Activated CD4-positive, alpha-beta T cell treated with anti-CD3 and anti-CD28 coated beads for 4 hours (primary cell): ENCODE data around the gene TSPAN15.

Experiments used
- DNase-seq, 2 donors: peaks; one replicate each; pipeline ENCODE4 v3.0.0-alpha.2; 2020

The TSPAN15 gene

GRCh38 chr10:69489506-69490090, 38.3 kb downstream of the TSPAN15 start:
- DNase-seq = no peak

DNA sequence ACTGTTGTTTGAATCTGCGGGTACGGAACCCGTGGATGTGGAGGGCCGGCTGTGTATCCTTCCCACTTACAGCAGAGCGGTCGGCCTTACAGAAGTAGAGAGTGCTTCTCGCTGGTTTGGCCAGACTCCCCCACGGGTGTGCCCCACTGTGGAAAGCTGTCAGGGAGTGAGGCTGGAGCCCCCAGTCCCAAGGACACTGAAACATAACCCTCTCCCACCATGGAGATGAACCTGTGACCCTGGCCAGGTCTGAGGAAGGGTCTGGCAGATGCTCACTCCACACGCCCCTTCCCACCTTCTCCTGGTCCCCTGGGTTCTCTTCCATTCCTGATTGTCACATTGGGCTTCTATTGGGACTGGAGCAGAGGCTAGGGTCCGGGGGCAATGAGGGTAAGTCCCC, 39.6 kb downstream of the TSPAN15 start:
- no peak for DNase-seq

DNA sequence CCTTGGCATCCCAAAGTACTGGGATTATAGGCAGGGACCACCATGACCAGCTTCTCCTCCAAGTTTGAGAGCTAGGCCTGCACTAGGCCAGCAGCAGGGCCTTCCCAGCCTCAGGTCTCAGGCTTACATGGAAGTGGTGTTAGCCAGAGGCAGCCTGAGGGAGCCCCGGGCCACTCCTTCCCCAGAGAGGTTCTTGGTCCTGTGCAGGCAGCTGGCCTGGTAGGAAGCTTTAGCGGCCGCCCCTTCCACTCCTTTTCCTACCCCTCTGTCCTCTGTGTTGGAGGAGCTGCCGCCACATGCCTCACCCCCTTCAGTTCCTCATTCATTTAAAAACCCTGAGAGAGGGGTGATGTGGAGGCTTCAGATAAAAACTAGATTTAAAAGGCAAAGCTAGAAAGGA, 40.3 kb downstream of the TSPAN15 start:
- DNase-seq = no peak

DNA sequence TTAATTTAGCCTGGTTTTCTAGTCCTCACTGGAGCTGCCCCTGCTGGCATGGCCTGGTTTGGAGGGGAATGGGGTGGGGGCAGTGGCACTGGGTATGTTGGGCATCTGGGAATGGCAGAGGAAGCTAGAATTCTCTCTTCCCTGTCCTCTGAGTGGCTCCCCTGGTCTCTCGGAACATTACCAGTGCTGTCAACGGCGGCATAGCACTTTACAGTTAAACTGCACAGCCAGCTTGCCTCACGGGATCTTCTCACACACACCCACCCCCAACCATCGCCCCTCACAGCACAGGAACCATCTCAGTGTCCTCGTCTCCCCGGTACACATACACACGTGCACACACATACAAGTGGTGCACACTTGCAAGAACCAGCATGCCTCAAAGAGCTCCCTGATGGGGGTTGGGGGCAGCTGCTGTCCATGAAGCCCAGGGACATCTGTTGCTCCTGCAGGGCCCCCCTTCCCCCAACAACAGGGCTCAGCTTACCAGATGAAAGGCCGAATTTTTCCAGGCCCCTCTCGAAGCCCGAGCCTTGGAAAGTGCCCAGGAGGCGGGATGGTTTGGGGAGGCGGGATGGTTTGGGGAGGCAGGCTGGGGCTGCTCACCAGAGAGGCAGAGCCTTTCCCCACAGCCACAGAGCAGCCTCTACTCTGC, 41.0 kb downstream of the TSPAN15 start:
- no peak for DNase-seq

DNA sequence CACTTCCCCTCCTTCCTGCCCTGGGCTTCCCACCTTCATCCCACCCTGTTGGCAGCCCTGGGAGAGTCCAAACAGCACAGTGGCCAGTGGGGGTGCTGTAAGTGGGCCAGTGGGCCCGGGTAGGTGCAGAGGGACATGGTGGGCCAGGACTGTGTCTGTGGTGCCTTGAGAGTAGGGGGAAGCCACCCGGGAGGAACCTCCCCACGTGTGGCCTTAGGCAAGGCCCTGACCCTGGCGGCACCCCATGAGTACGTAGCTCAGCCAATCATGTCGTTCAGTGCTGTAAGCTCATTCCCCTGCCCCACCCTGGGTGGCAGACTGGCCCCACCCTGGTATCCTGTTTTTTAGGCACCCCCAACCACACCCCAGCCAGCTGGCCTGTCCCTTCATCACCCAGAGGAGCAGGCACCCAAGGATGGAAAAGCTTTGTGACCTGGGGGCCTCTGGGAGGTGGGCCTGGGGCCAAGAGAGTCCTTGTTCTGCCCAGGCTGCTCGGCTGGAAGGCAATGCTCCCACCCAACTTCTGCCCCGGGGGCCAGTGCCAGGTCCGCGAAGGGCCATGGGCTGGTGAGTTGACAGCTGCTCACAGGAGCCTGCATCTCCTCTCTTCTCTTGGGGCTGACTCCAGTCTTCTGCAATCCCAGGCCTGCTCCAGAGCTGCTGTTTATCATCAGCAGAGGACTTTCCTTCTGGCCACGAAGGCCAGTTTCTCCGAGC, 41.6 kb downstream of the TSPAN15 start:
- DNase-seq = no peak

- DNase-seq = no peak
Measured at GRCh38 chr10:69494626-69495558, 43.6 kb downstream of the TSPAN15 start.

GRCh38 chr10:69495666-69496065, 44.4 kb downstream of the TSPAN15 start:
- DNase-seq = no peak

- DNase-seq = no peak
Measured at GRCh38 chr10:69496352-69497230, 45.3 kb downstream of the TSPAN15 start.

- DNase-seq = no peak
Measured at GRCh38 chr10:69497231-69497561, 45.9 kb downstream of the TSPAN15 start.

DNA sequence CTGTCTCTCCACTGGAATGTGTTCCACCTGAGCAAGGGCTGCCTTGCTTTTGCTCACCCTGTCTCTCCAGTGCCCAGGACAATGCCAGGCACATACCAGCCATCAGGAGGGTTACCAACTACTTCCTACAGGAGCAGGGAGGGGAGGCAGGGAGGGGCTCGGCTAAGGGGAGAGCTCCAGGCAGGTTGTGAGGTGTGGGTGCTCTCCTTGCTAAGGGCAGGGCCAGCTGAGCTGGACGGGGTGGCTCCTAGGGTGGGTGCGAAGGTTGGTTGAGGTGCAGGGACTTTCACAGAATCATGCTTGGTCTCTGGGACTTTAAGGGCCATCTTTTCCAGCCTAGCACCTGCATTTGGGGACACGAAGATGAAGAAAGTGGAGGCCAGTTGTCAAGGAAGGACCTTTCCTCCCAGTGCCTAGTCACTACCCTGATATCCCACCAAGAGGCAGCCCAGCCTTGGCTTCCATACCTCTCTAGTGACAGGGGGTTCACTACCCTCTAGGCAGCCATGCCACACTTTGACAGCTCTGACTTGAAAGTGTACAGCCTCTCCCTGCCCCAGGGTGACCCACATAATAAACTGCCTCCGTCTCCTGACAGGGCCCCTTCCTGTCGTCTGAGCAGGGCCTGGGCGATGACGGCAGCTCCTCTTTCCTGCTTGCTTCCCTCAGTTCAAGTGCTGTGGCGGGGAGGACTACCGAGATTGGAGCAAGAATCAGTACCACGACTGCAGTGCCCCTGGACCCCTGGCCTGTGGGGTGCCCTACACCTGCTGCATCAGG, 46.5 kb downstream of the TSPAN15 start:
- DNase-seq = no peak

DNA sequence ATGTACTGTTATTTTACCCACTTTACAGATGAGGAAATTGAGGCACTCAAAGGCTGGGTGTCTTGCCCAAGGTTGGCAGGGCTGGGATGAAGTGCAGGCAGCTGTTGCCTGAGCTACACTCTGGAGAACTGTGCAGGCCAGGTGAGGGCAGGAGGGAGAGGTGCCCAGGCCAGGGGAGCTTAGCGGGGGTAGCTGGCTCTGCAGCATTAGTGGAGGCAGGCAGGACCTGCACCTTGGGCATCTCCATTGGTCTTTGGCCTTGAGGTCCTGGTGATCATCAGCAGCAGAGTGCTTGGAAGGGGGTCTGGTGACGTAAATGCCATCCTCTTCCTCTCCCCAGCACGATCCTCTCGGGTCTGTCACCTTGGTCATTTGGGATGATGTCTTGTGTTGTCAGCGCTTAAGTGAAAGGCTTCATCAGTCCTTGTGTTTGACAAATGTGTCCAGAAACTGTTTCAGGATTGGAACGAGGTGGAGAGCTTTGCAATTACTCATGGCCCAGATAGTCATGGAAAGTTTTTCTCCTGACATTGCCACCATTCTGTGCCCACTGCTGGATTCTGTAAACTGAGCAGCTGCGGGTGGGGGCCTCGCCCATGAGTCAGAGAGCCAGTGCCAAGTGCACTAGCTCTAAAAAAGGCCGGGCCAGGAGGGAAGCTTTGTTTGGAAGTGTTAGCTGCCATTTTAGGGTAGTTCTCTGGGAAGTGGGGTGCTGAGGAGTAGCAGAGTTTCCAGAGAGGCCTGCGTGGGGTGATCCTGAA, 47.6 kb downstream of the TSPAN15 start:
- no peak for DNase-seq

DNA sequence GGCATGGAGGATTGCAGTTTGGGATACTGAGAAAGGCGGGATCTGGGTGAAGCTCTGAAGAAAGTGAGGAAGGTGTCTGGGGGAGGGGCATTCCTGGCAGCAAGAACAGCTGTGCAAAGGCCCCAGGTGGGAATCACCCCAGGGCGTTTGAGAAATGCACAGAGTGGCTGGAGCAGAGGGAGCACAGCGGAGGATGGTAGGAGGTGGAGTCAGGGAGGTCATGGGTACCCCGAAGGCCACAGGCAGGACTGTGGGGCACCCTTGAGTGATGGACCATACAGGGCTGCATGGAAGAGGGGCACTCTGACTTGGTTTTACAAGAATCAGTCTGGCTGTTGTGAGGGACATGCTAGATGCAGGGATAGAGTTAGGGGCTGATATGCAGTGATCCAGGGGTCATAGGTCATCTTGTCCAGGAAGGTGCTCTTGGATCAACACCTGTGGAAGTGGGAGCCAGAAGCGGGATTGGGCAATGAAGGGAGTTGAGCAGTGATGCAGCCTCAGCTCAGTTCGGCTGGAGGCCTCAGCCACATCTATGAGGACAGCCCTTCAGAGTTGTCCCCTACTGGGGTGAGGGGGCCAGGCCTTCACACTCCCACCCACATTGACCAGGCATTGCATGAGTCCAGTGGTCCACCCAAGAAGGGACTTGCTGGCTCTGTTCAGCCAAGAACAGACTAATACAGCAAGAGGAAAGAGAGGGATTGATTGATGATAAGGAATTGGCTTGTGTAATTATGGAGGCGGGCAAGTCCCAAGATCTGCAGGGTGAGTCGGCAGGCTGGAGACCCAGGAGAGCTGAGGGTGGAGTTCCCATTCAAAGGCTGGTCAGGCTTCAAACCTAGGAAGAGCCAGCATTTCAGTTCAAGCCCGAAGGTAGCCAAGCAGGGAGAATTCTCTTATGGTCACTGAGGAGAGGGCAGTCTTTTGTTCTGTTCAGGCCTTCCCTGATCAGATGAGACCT, 48.7 kb downstream of the TSPAN15 start:
- DNase-seq = no peak

DNA sequence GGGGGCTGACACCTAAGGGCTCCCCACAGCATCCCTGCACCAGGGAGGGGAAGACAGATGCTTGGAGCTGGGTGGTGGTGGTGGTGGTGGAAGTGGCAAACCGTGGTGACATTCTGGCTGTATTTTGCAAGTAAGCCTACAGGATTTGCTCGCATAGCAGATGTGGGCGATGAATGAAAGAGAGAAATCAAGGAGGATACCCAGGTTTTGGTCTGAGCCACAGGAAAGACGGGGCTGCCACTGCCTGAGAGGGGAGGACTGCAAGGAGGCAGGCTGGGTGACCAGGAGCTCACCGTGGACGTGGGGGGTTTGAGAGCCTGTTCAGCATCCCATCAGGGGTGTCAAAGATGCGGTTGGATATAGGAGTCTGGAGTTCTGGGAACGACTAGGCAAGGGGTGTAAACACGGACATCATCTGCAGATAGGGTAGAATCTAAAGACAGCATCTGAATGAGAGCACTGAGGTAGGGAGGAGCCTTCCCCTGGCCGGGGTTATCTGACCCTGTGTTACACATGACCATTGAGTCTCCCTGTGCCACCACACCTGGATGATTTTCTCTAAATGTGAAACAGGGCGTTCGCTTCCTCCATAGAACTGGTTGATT, 49.7 kb downstream of the TSPAN15 start:
- no peak for DNase-seq

GRCh38 chr10:69501657-69502056, 50.4 kb downstream of the TSPAN15 start:
- no peak for DNase-seq

GRCh38 chr10:69502589-69502988, 51.3 kb downstream of the TSPAN15 start:
- no peak for DNase-seq

DNA sequence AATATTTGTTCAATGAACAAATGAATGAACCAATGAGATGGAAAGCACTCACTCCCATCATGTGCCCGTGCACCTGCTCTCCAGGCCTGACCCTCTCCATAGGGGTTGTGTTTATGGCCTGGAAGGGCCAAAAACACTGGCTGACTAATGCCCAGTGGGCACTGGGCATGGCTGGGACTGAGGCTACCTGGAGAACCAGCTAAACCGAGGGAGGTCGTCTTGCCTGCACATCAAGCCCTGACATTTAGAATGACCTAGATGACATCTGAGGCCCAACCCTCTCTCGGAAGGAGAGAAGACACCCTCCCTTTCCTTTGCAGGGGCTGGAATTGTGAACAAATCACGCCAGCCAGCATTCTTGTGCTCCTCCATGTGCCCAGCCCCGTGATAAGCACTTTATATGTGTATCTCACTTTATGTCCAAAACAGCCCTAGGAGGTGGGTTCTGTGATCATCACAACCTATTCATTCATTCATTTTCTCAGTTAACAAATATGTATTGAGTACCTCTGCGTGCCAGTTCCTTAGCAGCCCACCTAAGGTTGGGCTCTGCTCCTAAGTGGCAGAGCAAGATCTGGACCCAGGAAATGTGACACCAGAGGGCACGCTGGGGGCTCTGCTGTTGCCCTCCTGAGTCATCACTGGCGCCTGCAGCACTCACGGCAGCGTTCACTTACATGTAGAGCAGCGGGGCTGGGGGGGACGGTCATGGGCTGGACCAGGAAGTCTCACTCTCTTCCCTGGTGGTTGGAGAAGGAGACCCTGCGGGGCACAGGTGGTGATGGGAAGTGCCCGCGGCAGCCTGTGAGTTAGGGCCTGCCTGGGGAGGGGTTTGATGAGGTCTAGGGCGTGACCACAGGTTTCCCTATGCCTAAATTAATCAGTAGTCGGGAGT, 52.0 kb downstream of the TSPAN15 start:
- no peak for DNase-seq

- DNase-seq = no peak
Measured at GRCh38 chr10:69503896-69504265, 52.6 kb downstream of the TSPAN15 start.
